Activated CD4-positive, alpha-beta T cell treated with anti-CD3 and anti-CD28 coated beads for 36 hours (primary cell): ENCODE results near the gene NELL1. TPM values are rescaled to one million over a fixed set of nuclear protein-coding genes. Genes with fewer than 3 reads are reported as not detected.

Experiments used
- ATAC-seq: fragments of 200-7000 bp; cut with Tn5 transposase; one replicate; pipeline ENCODE4 v1.10.0; 2021; ENCODE audit warnings: mild to moderate bottlenecking, moderate library complexity
- CTCF ChIA-PET: fragments of 350-600 bp; sonication (Branson Sonifier 250); formaldehyde crosslinking; loops from one replicate; lab custom pipeline; 2021; ENCODE audit warnings: antibody characterized with exemption; lab: Charles Lee
- POLR2A ChIA-PET: fragments of 350-600 bp; sonication (Branson Sonifier 250); formaldehyde crosslinking; loops from one replicate; lab custom pipeline; 2021; ENCODE audit warnings: antibody characterized with exemption, inconsistent platforms; lab: Charles Lee
- DNase-seq: peaks from one replicate; pipeline ENCODE4 v3.0.0-alpha.2; 2020
- H3K27ac Mint-ChIP-seq: one replicate; pipeline ENCODE4 v1.8.0; 2021; ENCODE audit warnings: mixed read lengths
- H3K27me3 Mint-ChIP-seq: one replicate; pipeline ENCODE4 v1.8.0; 2021; ENCODE audit warnings: mixed read lengths
- H3K36me3 Mint-ChIP-seq: one replicate; pipeline ENCODE4 v1.8.0; 2021; ENCODE audit warnings: low read depth, mixed read lengths
- H3K4me1 Mint-ChIP-seq: one replicate; pipeline ENCODE4 v1.8.0; 2021; ENCODE audit warnings: mixed read lengths
- H3K4me3 Mint-ChIP-seq: one replicate; pipeline ENCODE4 v1.8.0; 2021; ENCODE audit warnings: mild to moderate bottlenecking, moderate library complexity, mixed read lengths
- H3K9me3 Mint-ChIP-seq: one replicate; pipeline ENCODE4 v1.8.0; 2021; ENCODE audit warnings: low read depth, mixed read lengths
- intact Hi-C, 2 experiments: fragments of 100-400 bp; cut with DNase I in 1 of 2; cut with micrococcal nuclease in 1 of 2; formaldehyde crosslinking; loops; one replicate each; pipeline versions ENCODE4 v1.14.2 to v1.15.1; 2022 to 2024; cut with DNase I, micrococcal nuclease
- total RNA-seq, 2 experiments: library from RNA; stranded (reverse); gene quantifications; one replicate each; pipeline ENCODE4 v1.2.3, GENCODE V29; 2021

The NELL1 gene
- total RNA-seq, 2 experiments from 2014 or later, result not detected

- intact Hi-C loops, result no loop called here
- no peak overlapping the region for H3K4me3 Mint-ChIP-seq
- H3K27ac Mint-ChIP-seq, result no peak overlapping the region
- H3K9me3 Mint-ChIP-seq, result no peaks in the 10 kb centered on the region
- DNase-seq (no peak), ATAC-seq (no peak)
- no peaks in the 10 kb centered on the region for H3K27me3 Mint-ChIP-seq
- POLR2A ChIA-PET, result no interaction called here
- CTCF ChIA-PET, result no interaction called here
- no peaks in the 10 kb centered on the region for H3K4me1 Mint-ChIP-seq
- no peaks in the 10 kb centered on the region for H3K36me3 Mint-ChIP-seq
These were observed 884.9 kb downstream of the NELL1 start for GRCh38 chr11:21554284-21554683.

GRCh38 chr11:21556926-21557325 is 887.5 kb downstream of the NELL1 start:
- no peak overlapping the region for H3K27ac Mint-ChIP-seq
- ChIA-PET POLR2A (no interaction called here), CTCF (interaction anchor here (0.6 kb wide), 1 partner anchor 391 kb away, joined by 3 read pairs; no protein-coding TSS in a partner anchor)
- no peaks in the 10 kb centered on the region for H3K4me1 Mint-ChIP-seq
- DNase-seq (no peak), ATAC-seq (no peak)
- no peaks in the 10 kb centered on the region for H3K27me3 Mint-ChIP-seq
- H3K9me3 Mint-ChIP-seq, result peaks cover 4% of the 10 kb centered on the region
- H3K4me3 Mint-ChIP-seq, result no peak overlapping the region
- intact Hi-C loops, result no loop called here
- H3K36me3 Mint-ChIP-seq, result no peaks in the 10 kb centered on the region

GRCh38 chr11:21560466-21560975 is 891.1 kb downstream of the NELL1 start:
- Mint-ChIP-seq H3K27ac (no peak overlapping the region), H3K9me3 (peaks cover 4% of the 10 kb centered on the region), H3K36me3 (no peaks in the 10 kb centered on the region), H3K27me3 (no peaks in the 10 kb centered on the region), H3K4me3 (no peak overlapping the region), H3K4me1 (no peaks in the 10 kb centered on the region)
- ChIA-PET CTCF (interaction anchor here (0.7 kb wide), 1 partner anchor 516 kb away, joined by 3 read pairs; no protein-coding TSS in a partner anchor), POLR2A (no interaction called here)
- intact Hi-C loops, result no loop called here
- ATAC-seq (no peak), DNase-seq (no peak)

GRCh38 chr11:21561581-21561980 is 892.2 kb downstream of the NELL1 start:
- ATAC-seq (no peak), DNase-seq (no peak)
- H3K36me3 Mint-ChIP-seq, result no peaks in the 10 kb centered on the region
- intact Hi-C loops, result no loop called here
- ChIA-PET POLR2A (no interaction called here), CTCF (interaction anchor here (0.7 to 1.0 kb wide), 2 partner anchors 28 to 552 kb away, joined by 3 read pairs; no protein-coding TSS in a partner anchor)
- H3K4me1 Mint-ChIP-seq, result no peaks in the 10 kb centered on the region
- no peak overlapping the region for H3K27ac Mint-ChIP-seq
- H3K27me3 Mint-ChIP-seq, result no peaks in the 10 kb centered on the region
- H3K9me3 Mint-ChIP-seq, result peaks cover 4% of the 10 kb centered on the region
- no peak overlapping the region for H3K4me3 Mint-ChIP-seq

- Mint-ChIP-seq H3K9me3 (peaks cover 4% of the 10 kb centered on the region), H3K4me1 (no peaks in the 10 kb centered on the region), H3K27me3 (no peaks in the 10 kb centered on the region), H3K27ac (no peak overlapping the region), H3K4me3 (no peak overlapping the region), H3K36me3 (no peaks in the 10 kb centered on the region)
- ATAC-seq (no peak), DNase-seq (no peak)
- ChIA-PET POLR2A (no interaction called here), CTCF (interaction anchor here (0.7 kb wide), 1 partner anchor 280 kb away, joined by 3 read pairs; no protein-coding TSS in a partner anchor)
- intact Hi-C loops, result no loop called here
These were observed 894.7 kb downstream of the NELL1 start for GRCh38 chr11:21564095-21564494.

- peaks cover 4% of the 10 kb centered on the region for H3K9me3 Mint-ChIP-seq
These were observed 895.7 kb downstream of the NELL1 start for GRCh38 chr11:21564833-21565682.

GRCh38 chr11:21566521-21567117 is 897.2 kb downstream of the NELL1 start:
- ChIA-PET POLR2A (no interaction called here), CTCF (no interaction called here)
- no peaks in the 10 kb centered on the region for H3K9me3 Mint-ChIP-seq
- no peaks in the 10 kb centered on the region for H3K36me3 Mint-ChIP-seq
- ATAC-seq, result no peak
- no peak for DNase-seq
- intact Hi-C loops, result no loop called here
- H3K4me1 Mint-ChIP-seq, result no peaks in the 10 kb centered on the region
- no peaks in the 10 kb centered on the region for H3K27me3 Mint-ChIP-seq
- H3K27ac Mint-ChIP-seq, result no peak overlapping the region
- no peak overlapping the region for H3K4me3 Mint-ChIP-seq

More at GRCh38 chr11:21564833-21565682, 895.7 kb downstream of the NELL1 start:
- intact Hi-C loops, result no loop called here
- no peaks in the 10 kb centered on the region for H3K4me1 Mint-ChIP-seq
- H3K27me3 Mint-ChIP-seq, result no peaks in the 10 kb centered on the region
- DNase-seq, result no peak
- no peak overlapping the region for H3K27ac Mint-ChIP-seq
- POLR2A ChIA-PET, result no interaction called here
- CTCF ChIA-PET, result no interaction called here
- no peak for ATAC-seq
- H3K36me3 Mint-ChIP-seq, result no peaks in the 10 kb centered on the region
- no peak overlapping the region for H3K4me3 Mint-ChIP-seq

- DNase-seq (no peak), ATAC-seq (no peak)
- Mint-ChIP-seq H3K4me1 (no peaks in the 10 kb centered on the region), H3K9me3 (no peaks in the 10 kb centered on the region), H3K27ac (no peak overlapping the region), H3K27me3 (no peaks in the 10 kb centered on the region), H3K36me3 (no peaks in the 10 kb centered on the region), H3K4me3 (no peak overlapping the region)
- intact Hi-C loops, result no loop called here
- ChIA-PET POLR2A (no interaction called here), CTCF (no interaction called here)
These were observed 898.4 kb downstream of the NELL1 start for GRCh38 chr11:21567645-21568290.

GRCh38 chr11:21572210-21572609 is 902.8 kb downstream of the NELL1 start:
- intact Hi-C loops, result no loop called here
- Mint-ChIP-seq H3K4me3 (no peak overlapping the region), H3K27ac (no peak overlapping the region), H3K36me3 (no peaks in the 10 kb centered on the region), H3K9me3 (peaks cover 2% of the 10 kb centered on the region), H3K27me3 (no peaks in the 10 kb centered on the region), H3K4me1 (no peaks in the 10 kb centered on the region)
- ChIA-PET CTCF (interaction anchor here (1.0 kb wide), 1 partner anchor 135 kb away, joined by 3 read pairs; no protein-coding TSS in a partner anchor), POLR2A (no interaction called here)
- DNase-seq (no peak), ATAC-seq (no peak)

GRCh38 chr11:21582791-21583190 is 913.4 kb downstream of the NELL1 start:
- ChIA-PET CTCF (interaction anchor here (0.6 kb wide), 1 partner anchor 1066 kb away, joined by 3 read pairs; no protein-coding TSS in a partner anchor), POLR2A (no interaction called here)
- DNase-seq, result no peak
- ATAC-seq, result no peak
- H3K36me3 Mint-ChIP-seq, result no peaks in the 10 kb centered on the region
- no peaks in the 10 kb centered on the region for H3K27me3 Mint-ChIP-seq
- intact Hi-C loops, result no loop called here
- no peak overlapping the region for H3K27ac Mint-ChIP-seq
- H3K9me3 Mint-ChIP-seq, result no peaks in the 10 kb centered on the region
- H3K4me1 Mint-ChIP-seq, result no peaks in the 10 kb centered on the region
- no peak overlapping the region for H3K4me3 Mint-ChIP-seq

GRCh38 chr11:21588754-21589153 is 919.4 kb downstream of the NELL1 start:
- Mint-ChIP-seq H3K4me1 (no peaks in the 10 kb centered on the region), H3K27ac (no peak overlapping the region), H3K27me3 (no peaks in the 10 kb centered on the region), H3K9me3 (peaks cover 5% of the 10 kb centered on the region), H3K4me3 (no peak overlapping the region), H3K36me3 (no peaks in the 10 kb centered on the region)
- ChIA-PET CTCF (no interaction called here), POLR2A (no interaction called here)
- ATAC-seq (no peak), DNase-seq (no peak)
- intact Hi-C loops, result no loop called here
